HepG2 (cell line): ENCODE data around the gene FXR2. TPM values are rescaled to one million over a fixed set of nuclear protein-coding genes. Genes with fewer than 3 reads are reported as not detected.

Experiments used
- FLYWCH1 ChIP-seq: sonication (generic); formaldehyde crosslinking; IDR thresholded peaks from 2 replicates; pipeline ENCODE4 v1.8.1; 2023; ENCODE audit warnings: mild to moderate bottlenecking, missing genetic modification reagents
- FOXK1 ChIP-seq: sonication (generic); formaldehyde crosslinking; IDR thresholded peaks from 2 replicates; pipeline ENCODE4 v1.4.0; 2020; ENCODE audit warnings: low read depth, missing genetic modification reagents, borderline replicate concordance
- FOXK2 ChIP-seq: fragments of 450-650 bp; IDR thresholded peaks from 2 replicates; pipeline ENCODE4 v1.6.1; 2016
- KLF15 ChIP-seq: sonication (generic); formaldehyde crosslinking; IDR thresholded peaks from 2 replicates; pipeline ENCODE4 v1.8.1; 2023; ENCODE audit warnings: borderline replicate concordance, mild to moderate bottlenecking, inconsistent platforms, missing genetic modification reagents, mixed read lengths
- MED8 ChIP-seq: sonication (generic); formaldehyde crosslinking; IDR thresholded peaks from 2 replicates; pipeline ENCODE4 v1.8.1; 2023; ENCODE audit warnings: mild to moderate bottlenecking, missing genetic modification reagents; ENCODE audit not compliant: insufficient replicate concordance
- MLLT10 ChIP-seq: sonication (generic); formaldehyde crosslinking; IDR thresholded peaks from 2 replicates; pipeline ENCODE4 v1.4.0; 2020; ENCODE audit warnings: missing genetic modification reagents
- NPAS2 ChIP-seq: sonication (generic); formaldehyde crosslinking; IDR thresholded peaks from 2 replicates; pipeline ENCODE4 v1.8.0; 2022; ENCODE audit warnings: mild to moderate bottlenecking, missing genetic modification reagents, borderline replicate concordance
- TCF7 ChIP-seq: sonication (generic); IDR thresholded peaks from 2 replicates; pipeline ENCODE4 v1.6.1; 2016; ENCODE audit warnings: antibody characterized with exemption, low read depth
- ZFAT ChIP-seq: sonication (generic); formaldehyde crosslinking; conservative IDR thresholded peaks from 2 replicates; pipeline ENCODE4 v1.8.1; 2023; ENCODE audit warnings: missing genetic modification reagents, inconsistent platforms
- ZNF17 ChIP-seq: sonication (generic); formaldehyde crosslinking; IDR thresholded peaks from 2 replicates; pipeline ENCODE4 v1.5.0; 2020; ENCODE audit warnings: mild to moderate bottlenecking, missing genetic modification reagents
- ZNF20 ChIP-seq: sonication (generic); formaldehyde crosslinking; IDR thresholded peaks from 2 replicates; pipeline ENCODE4 v1.4.0; 2020; ENCODE audit warnings: mild to moderate bottlenecking, moderate library complexity, missing genetic modification reagents
- ZNF331 ChIP-seq: sonication (generic); formaldehyde crosslinking; IDR thresholded peaks from 2 replicates; pipeline ENCODE4 v1.4.0; 2020; ENCODE audit warnings: missing genetic modification reagents
- polyA plus RNA-seq, 8 experiments: library from polyadenylated mRNA; depleted of rRNA in 3 of 8; stranded (reverse) in 7 of 8; unstranded in 1 of 8; fragments of >200 nt; fragmentation: Illumina TruSeq in 4 of 8; extraction: Trizol in 4 of 8; gene quantifications; 2 replicates each; pipeline versions ENCODE4 v1.2.1 to v1.2.3, GENCODE V29; 2011 to 2016; ENCODE audit warnings: low read depth in 4 of 8, missing spikeins in 1 of 8, mixed read lengths in 1 of 8; ENCODE audit not compliant: insufficient read depth in 1 of 8
- total RNA-seq, 5 experiments: library from RNA; depleted of rRNA; stranded (reverse); fragments of >200 nt; fragmentation: Illumina TruSeq; extraction: Trizol; gene quantifications; 2 replicates each; pipeline ENCODE4 v1.2.3, GENCODE V29; 2016; ENCODE audit warnings: low read depth in 1 of 5
- TF ChIP-seq, protein P1 (sequence below): sonication (generic); formaldehyde crosslinking; IDR thresholded peaks from 2 replicates; pipeline ENCODE4 v1.8.1; 2023; ENCODE audit warnings: mild to moderate bottlenecking, missing genetic modification reagents
- TF ChIP-seq, protein P2 (sequence below): sonication (generic); formaldehyde crosslinking; IDR thresholded peaks from 2 replicates; pipeline ENCODE4 v1.4.0; 2020; ENCODE audit warnings: missing genetic modification reagents, borderline replicate concordance
- TF ChIP-seq, protein P3 (sequence below): sonication (generic); formaldehyde crosslinking; IDR thresholded peaks from 2 replicates; pipeline ENCODE4 v1.4.0; 2020; ENCODE audit warnings: missing genetic modification reagents, mild to moderate bottlenecking, borderline replicate concordance
- TF ChIP-seq, protein P4 (sequence below): sonication (generic); formaldehyde crosslinking; IDR thresholded peaks from 2 replicates; pipeline ENCODE4 v1.4.0; 2020; ENCODE audit warnings: mild to moderate bottlenecking, missing genetic modification reagents, borderline replicate concordance
- TF ChIP-seq, protein P5 (sequence below): sonication (generic); formaldehyde crosslinking; IDR thresholded peaks from 2 replicates; pipeline ENCODE4 v1.9.0; 2021; ENCODE audit warnings: missing genetic modification reagents, borderline replicate concordance

FXR2 gene
- total and polyA plus RNA-seq, 2 of the 13 experiments (the other 11 are each of a cell fraction or from before 2014, with no cell fraction given) = 20.9 to 24.4 TPM

DNA sequence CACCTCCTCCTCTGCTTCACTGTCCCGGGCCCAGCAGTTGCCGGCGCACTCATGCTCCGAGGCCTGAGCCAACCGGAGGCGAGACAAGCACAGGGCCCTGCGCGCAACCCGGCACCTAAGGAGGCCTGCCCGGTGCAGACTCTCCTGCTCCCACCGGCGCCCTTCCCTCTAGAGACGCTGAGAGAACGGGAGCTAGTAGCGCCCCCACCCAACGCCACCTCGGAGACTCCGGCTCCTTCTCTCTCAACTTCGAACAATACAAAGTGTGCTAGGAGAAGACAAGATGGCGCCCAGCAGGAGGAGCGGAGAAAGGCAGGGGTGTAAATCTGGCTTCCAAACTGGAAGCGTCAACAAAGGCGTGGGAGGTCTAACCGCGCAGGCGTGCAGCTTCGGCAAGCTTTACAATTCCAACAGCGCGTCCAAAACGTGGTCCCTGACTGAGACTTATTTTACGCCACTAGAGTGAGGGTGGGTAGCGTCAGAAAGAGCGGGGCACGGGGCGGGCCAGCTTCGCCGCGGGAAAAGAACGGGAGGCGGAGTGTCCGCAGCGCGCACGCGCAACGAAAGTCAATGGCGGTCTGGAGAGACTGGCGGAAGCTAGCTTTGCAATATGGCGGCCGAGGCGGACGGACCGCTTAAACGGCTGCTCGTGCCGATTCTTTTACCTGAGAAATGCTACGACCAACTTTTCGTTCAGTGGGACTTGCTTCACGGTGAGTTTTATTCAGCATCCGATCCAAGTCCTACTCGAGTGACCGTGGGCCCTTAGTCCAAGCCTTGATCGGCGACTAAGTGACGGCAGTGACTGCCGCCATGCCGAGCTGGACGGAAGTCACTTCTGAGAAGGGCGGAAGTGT lies 31.2 kb downstream of the FXR2 start, which contains the start of gene MPDU1 (continued):
- TF ChIP-seq FOXK1 (CRISPR knock-in tag) (peak; percentile 68; the same call in 1 of the 2 replicates), KLF15 (CRISPR knock-in tag) (peak; percentile 58; the same call in 1 of the 2 replicates), FLYWCH1 (CRISPR knock-in tag) (no peak), FOXK2 (no peak), NPAS2 (no peak), ZNF331 (CRISPR knock-in tag) (no peak), ZNF17 (0 out of 2 replicates have a peak, but pooled peaks have one; percentile 65), ZNF20 (no peak), TCF7 (no peak), MLLT10 (CRISPR knock-in tag) (no peak), ZFAT (CRISPR knock-in tag) (no peak), MED8 (CRISPR knock-in tag) (peak; percentile 36)
- TF ChIP-seq, protein P1, sequence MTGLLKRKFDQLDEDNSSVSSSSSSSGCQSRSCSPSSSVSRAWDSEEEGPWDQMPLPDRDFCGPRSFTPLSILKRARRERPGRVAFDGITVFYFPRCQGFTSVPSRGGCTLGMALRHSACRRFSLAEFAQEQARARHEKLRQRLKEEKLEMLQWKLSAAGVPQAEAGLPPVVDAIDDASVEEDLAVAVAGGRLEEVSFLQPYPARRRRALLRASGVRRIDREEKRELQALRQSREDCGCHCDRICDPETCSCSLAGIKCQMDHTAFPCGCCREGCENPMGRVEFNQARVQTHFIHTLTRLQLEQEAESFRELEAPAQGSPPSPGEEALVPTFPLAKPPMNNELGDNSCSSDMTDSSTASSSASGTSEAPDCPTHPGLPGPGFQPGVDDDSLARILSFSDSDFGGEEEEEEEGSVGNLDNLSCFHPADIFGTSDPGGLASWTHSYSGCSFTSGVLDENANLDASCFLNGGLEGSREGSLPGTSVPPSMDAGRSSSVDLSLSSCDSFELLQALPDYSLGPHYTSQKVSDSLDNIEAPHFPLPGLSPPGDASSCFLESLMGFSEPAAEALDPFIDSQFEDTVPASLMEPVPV (CRISPR knock-in tag) = peak; percentile 95; the same call in 1 of the 2 replicates
- TF ChIP-seq, protein P2, sequence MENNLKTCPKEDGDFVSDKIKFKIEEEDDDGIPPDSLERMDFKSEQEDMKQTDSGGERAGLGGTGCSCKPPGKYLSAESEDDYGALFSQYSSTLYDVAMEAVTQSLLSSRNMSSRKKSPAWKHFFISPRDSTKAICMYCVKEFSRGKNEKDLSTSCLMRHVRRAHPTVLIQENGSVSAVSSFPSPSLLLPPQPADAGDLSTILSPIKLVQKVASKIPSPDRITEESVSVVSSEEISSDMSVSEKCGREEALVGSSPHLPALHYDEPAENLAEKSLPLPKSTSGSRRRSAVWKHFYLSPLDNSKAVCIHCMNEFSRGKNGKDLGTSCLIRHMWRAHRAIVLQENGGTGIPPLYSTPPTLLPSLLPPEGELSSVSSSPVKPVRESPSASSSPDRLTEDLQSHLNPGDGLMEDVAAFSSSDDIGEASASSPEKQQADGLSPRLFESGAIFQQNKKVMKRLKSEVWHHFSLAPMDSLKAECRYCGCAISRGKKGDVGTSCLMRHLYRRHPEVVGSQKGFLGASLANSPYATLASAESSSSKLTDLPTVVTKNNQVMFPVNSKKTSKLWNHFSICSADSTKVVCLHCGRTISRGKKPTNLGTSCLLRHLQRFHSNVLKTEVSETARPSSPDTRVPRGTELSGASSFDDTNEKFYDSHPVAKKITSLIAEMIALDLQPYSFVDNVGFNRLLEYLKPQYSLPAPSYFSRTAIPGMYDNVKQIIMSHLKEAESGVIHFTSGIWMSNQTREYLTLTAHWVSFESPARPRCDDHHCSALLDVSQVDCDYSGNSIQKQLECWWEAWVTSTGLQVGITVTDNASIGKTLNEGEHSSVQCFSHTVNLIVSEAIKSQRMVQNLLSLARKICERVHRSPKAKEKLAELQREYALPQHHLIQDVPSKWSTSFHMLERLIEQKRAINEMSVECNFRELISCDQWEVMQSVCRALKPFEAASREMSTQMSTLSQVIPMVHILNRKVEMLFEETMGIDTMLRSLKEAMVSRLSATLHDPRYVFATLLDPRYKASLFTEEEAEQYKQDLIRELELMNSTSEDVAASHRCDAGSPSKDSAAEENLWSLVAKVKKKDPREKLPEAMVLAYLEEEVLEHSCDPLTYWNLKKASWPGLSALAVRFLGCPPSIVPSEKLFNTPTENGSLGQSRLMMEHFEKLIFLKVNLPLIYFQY = no peak; the same call in 1 of the 2 replicates
- TF ChIP-seq, protein P3, sequence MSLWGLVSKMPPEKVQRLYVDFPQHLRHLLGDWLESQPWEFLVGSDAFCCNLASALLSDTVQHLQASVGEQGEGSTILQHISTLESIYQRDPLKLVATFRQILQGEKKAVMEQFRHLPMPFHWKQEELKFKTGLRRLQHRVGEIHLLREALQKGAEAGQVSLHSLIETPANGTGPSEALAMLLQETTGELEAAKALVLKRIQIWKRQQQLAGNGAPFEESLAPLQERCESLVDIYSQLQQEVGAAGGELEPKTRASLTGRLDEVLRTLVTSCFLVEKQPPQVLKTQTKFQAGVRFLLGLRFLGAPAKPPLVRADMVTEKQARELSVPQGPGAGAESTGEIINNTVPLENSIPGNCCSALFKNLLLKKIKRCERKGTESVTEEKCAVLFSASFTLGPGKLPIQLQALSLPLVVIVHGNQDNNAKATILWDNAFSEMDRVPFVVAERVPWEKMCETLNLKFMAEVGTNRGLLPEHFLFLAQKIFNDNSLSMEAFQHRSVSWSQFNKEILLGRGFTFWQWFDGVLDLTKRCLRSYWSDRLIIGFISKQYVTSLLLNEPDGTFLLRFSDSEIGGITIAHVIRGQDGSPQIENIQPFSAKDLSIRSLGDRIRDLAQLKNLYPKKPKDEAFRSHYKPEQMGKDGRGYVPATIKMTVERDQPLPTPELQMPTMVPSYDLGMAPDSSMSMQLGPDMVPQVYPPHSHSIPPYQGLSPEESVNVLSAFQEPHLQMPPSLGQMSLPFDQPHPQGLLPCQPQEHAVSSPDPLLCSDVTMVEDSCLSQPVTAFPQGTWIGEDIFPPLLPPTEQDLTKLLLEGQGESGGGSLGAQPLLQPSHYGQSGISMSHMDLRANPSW (CRISPR knock-in tag) = peak; percentile 64; the same call in 1 of the 2 replicates
- TF ChIP-seq, protein P4, sequence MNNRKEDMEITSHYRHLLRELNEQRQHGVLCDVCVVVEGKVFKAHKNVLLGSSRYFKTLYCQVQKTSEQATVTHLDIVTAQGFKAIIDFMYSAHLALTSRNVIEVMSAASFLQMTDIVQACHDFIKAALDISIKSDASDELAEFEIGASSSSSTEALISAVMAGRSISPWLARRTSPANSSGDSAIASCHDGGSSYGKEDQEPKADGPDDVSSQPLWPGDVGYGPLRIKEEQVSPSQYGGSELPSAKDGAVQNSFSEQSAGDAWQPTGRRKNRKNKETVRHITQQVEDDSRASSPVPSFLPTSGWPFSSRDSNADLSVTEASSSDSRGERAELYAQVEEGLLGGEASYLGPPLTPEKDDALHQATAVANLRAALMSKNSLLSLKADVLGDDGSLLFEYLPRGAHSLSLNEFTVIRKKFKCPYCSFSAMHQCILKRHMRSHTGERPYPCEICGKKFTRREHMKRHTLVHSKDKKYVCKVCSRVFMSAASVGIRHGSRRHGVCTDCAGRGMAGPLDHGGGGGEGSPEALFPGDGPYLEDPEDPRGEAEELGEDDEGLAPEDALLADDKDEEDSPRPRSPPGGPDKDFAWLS (CRISPR knock-in tag) = no peak
- TF ChIP-seq, protein P5, sequence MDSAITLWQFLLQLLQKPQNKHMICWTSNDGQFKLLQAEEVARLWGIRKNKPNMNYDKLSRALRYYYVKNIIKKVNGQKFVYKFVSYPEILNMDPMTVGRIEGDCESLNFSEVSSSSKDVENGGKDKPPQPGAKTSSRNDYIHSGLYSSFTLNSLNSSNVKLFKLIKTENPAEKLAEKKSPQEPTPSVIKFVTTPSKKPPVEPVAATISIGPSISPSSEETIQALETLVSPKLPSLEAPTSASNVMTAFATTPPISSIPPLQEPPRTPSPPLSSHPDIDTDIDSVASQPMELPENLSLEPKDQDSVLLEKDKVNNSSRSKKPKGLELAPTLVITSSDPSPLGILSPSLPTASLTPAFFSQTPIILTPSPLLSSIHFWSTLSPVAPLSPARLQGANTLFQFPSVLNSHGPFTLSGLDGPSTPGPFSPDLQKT (CRISPR knock-in tag) = no peak
